ENCODE measurements around the gene KIF26A. TPM values are rescaled to one million over a fixed set of nuclear protein-coding genes. Genes with fewer than 3 reads are reported as not detected.
"Not testable (repeated sequence)": the region's sequence is repeated elsewhere in the genome, so short reads cannot be mapped to it uniquely, and the experiment has no call there.

The KIF26A gene
- total RNA-seq, 2 experiments from 2014 or later, result 0.21 to 0.28 TPM

DNA sequence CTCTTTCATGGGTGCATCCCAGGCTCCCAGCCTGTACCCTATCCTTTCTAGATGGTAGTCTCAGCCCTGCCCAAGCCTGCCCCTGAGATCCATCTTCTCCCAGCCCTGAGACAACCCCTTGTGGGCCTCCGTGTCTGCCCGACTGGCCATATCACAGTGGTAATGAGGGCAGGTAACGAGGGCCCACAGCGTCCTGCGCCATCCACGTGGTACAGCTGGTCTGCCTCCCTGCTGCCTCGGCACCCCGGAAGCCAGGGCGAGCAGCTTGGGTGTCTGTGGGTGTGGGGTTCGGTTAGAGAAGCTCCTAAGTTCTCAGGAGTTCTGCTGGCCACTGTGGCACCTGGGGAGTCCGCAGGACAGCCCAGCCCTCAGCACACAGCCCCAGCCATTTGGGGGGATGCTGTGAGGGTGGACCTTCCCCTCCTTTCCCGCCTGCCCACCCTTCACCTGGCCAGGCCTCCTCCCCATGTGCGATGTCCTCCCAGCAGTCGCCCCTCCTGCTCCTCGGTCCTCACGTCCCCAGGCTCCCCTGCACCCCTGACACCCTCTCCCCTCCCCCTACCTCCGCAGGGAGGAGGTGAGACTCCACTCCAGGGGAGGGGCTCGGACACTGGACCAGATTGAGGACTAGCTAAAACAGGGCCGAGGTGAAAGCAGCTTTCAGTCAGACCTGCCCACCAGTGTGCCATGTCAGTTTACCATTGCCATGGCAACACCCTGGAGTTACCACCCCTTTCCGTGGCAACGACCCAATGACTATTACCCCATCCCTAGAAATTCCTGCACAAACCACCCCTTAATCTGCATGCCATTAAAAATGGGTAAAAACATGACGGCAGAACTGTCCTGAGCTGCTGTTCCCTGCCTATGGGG lies 69.0 kb downstream of the KIF26A start:
- POLR2A ChIA-PET, result no interaction called here

DNA sequence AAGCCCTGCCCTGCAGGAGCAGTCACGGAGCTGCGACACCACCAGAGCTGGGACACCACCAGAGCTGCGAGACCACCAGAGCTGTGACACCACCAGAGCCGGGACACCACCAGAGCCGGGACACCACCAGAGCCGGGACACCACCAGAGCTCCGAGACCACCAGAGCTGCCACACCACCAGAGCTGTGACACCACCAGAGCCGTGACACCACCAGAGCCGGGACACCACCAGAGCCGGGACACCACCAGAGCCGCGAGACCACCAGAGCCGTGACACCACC lies 69.6 kb downstream of the KIF26A start:
- H3K36me3 Mint-ChIP-seq (ENCODE audit: low read depth); ATAC-seq; DNase-seq; H3K27me3 Mint-ChIP-seq; H3K4me1 Mint-ChIP-seq; intact Hi-C loops (cut with DNase I, micrococcal nuclease); H3K27ac Mint-ChIP-seq; CTCF ChIA-PET; H3K4me3 Mint-ChIP-seq; POLR2A ChIA-PET; H3K9me3 Mint-ChIP-seq (ENCODE audit: low read depth): not testable (repeated sequence)

More for the DNA sequence above, 69.0 kb downstream of the KIF26A start:
- Mint-ChIP-seq H3K9me3 (ENCODE audit: low read depth) (no peaks in the 10 kb centered on the region), H3K4me1 (no peaks in the 10 kb centered on the region), H3K27me3 (peaks cover 2% of the 10 kb centered on the region), H3K36me3 (ENCODE audit: low read depth) (no peaks in the 10 kb centered on the region), H3K27ac (no peak overlapping the region), H3K4me3 (no peak overlapping the region)
- CTCF ChIA-PET, result no interaction called here
- ATAC-seq, result no peak
- DNase-seq, result no peak
- intact Hi-C loops (cut with DNase I, micrococcal nuclease), result no loop called here

- intact Hi-C loops (cut with DNase I, micrococcal nuclease); DNase-seq; H3K4me1 Mint-ChIP-seq; H3K4me3 Mint-ChIP-seq; POLR2A ChIA-PET; H3K9me3 Mint-ChIP-seq (ENCODE audit: low read depth); H3K36me3 Mint-ChIP-seq (ENCODE audit: low read depth); H3K27me3 Mint-ChIP-seq; H3K27ac Mint-ChIP-seq; CTCF ChIA-PET; ATAC-seq: not testable (repeated sequence)
These were observed 69.9 kb downstream of the KIF26A start for GRCh38 chr14:104208331-104208730.

- H3K4me1 Mint-ChIP-seq; H3K27me3 Mint-ChIP-seq; ATAC-seq; H3K4me3 Mint-ChIP-seq; CTCF ChIA-PET; H3K36me3 Mint-ChIP-seq (ENCODE audit: low read depth); H3K9me3 Mint-ChIP-seq (ENCODE audit: low read depth); intact Hi-C loops (cut with DNase I, micrococcal nuclease); DNase-seq; H3K27ac Mint-ChIP-seq; POLR2A ChIA-PET: not testable (repeated sequence)
These were observed 70.7 kb downstream of the KIF26A start for GRCh38 chr14:104209071-104209470.

DNA sequence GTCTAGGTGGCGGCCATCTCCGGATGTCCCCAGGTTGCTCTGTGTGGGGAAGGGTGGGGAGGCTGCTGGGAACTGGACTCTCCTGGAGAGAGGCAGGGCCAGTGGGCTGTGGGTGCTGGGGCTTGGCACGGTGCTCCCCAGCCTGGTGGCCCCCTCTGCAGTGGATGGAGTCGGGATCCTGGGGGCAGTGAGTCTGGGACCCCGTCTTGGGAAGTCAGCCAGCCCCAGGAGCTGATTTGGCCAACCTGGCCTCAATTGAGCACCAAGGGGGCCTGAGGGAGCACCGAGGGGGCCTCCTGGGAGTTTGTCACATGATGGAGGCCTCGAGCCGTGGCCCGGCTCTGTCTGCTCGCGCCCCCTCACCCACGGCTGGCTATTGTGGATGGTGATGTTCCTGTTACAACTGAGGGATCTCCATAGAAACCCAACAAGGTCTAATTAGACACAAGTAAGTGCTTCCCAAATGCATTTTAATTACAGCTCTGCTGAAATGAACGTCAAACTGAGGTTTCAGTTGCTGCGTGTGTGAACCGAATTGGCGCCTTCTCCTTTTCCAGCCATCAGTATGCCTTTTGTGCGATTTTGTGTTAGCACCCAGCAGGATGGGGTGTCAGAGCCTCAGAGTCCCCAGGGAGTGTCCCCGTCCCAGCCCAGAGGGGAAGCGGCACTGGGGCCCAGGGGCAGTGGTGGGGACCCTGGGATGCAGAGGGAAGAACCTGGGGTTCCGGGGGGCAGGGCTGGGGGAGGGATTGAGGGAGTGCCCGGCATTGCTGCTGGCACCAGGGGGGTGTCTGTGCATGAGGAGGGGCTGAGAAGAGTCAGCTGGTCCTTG lies 71.8 kb downstream of the KIF26A start:
- intact Hi-C loops (cut with DNase I, micrococcal nuclease), result no loop called here
- no peak for DNase-seq
- H3K36me3 Mint-ChIP-seq (ENCODE audit: low read depth), result no peaks in the 10 kb centered on the region
- ChIA-PET CTCF (interaction anchor here (0.6 kb wide), 1 partner anchor 170 kb away, joined by 4 read pairs; no protein-coding TSS in a partner anchor), POLR2A (no interaction called here)
- no peaks in the 10 kb centered on the region for H3K9me3 Mint-ChIP-seq (ENCODE audit: low read depth)
- no peak for ATAC-seq
- H3K27ac Mint-ChIP-seq, result no peak overlapping the region
- H3K27me3 Mint-ChIP-seq, result peaks cover 2% of the 10 kb centered on the region
- no peaks in the 10 kb centered on the region for H3K4me1 Mint-ChIP-seq
- H3K4me3 Mint-ChIP-seq, result no peak overlapping the region

- Mint-ChIP-seq H3K4me1 (no peaks in the 10 kb centered on the region), H3K4me3 (no peak overlapping the region)
These were observed 72.4 kb downstream of the KIF26A start for GRCh38 chr14:104210817-104211195.

DNA sequence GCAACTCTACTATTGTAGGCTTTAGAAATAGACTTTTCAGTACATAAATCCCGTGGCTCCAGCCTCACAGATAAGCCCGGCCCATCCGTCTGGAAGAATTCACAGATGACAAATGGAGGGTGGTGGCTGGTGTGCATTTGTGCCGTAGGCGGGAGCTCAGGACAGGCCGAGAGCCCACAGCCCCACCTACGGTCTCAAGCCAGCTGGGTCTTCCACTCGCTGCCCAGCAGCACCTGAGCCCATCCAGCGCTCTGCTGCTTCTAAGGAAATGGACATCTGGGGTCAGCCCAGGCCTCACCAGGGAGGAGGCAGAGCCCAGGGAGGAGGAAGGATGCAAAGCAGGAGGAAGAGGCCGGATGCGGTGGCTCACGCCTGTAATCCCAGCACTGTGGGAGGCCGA lies 72.8 kb downstream of the KIF26A start:
- ATAC-seq (no peak), DNase-seq (no peak)
- Mint-ChIP-seq H3K36me3 (ENCODE audit: low read depth) (no peaks in the 10 kb centered on the region), H3K4me3 (no peak overlapping the region), H3K27me3 (peaks cover 2% of the 10 kb centered on the region), H3K4me1 (no peaks in the 10 kb centered on the region), H3K27ac (no peak overlapping the region), H3K9me3 (ENCODE audit: low read depth) (no peaks in the 10 kb centered on the region)
- ChIA-PET POLR2A (no interaction called here), CTCF (no interaction called here)
- intact Hi-C loops (cut with DNase I, micrococcal nuclease), result no loop called here

More at GRCh38 chr14:104210817-104211195, 72.4 kb downstream of the KIF26A start:
- Mint-ChIP-seq H3K9me3 (ENCODE audit: low read depth) (no peaks in the 10 kb centered on the region), H3K36me3 (ENCODE audit: low read depth) (no peaks in the 10 kb centered on the region), H3K27me3 (peaks cover 2% of the 10 kb centered on the region), H3K27ac (no peak overlapping the region)
- no peak for ATAC-seq
- no peak for DNase-seq
- ChIA-PET POLR2A (no interaction called here), CTCF (no interaction called here)
- intact Hi-C loops (cut with DNase I, micrococcal nuclease), result no loop called here

GRCh38 chr14:104211741-104212140 lies 73.4 kb downstream of the KIF26A start:
- H3K27ac Mint-ChIP-seq, result no peak overlapping the region
- DNase-seq (no peak), ATAC-seq (no peak)
- ChIA-PET POLR2A (no interaction called here), CTCF (no interaction called here)
- no peaks in the 10 kb centered on the region for H3K4me1 Mint-ChIP-seq
- no peaks in the 10 kb centered on the region for H3K36me3 Mint-ChIP-seq (ENCODE audit: low read depth)
- peaks cover 2% of the 10 kb centered on the region for H3K27me3 Mint-ChIP-seq
- intact Hi-C loops (cut with DNase I, micrococcal nuclease), result no loop called here
- H3K9me3 Mint-ChIP-seq (ENCODE audit: low read depth), result no peaks in the 10 kb centered on the region
- no peak overlapping the region for H3K4me3 Mint-ChIP-seq

- Mint-ChIP-seq H3K4me3 (no peak overlapping the region), H3K4me1 (no peaks in the 10 kb centered on the region)
These were observed 74.1 kb downstream of the KIF26A start for GRCh38 chr14:104212206-104213095.

DNA sequence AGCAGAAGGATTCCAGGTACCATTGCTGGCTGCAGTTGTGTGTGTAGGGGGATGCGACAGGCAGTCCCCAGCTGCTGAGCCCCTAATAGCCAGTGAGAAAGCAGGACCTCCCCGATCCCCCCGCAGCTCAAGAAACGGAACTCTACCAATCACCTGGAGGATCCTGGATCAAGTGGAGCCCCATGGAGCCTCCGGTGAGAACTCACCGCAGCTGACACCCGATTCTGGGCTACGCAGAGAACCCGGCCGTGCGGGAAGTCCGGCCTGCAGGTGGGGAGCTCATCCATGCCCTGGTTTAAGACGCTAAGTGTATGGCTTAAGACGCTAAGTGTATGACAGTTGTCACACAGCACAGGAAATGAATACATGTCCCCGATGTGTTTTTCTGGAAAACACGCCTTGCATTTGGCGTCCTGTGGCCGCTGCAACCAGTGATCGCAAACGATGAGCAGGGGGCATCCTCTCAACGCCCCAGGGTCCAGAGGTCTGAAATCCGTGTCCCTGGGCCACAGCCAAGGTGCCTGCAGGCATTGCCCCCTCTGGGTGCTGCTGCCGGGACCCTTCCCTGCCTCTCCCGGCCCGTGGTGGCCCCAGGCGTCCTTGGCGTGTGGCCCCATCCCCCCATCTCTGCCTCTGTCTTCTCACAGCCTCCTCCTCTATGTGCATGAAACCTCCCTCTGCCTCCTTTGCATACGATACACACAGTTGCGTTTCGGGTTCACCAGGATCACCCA lies 75.1 kb downstream of the KIF26A start:
- Mint-ChIP-seq H3K9me3 (ENCODE audit: low read depth) (no peaks in the 10 kb centered on the region), H3K27me3 (peaks cover 2% of the 10 kb centered on the region), H3K27ac (no peak overlapping the region), H3K36me3 (ENCODE audit: low read depth) (no peaks in the 10 kb centered on the region), H3K4me3 (no peak overlapping the region), H3K4me1 (no peaks in the 10 kb centered on the region)
- intact Hi-C loops (cut with DNase I, micrococcal nuclease), result no loop called here
- ChIA-PET CTCF (interaction anchor here (0.5 kb wide), 1 partner anchor 609 kb away, joined by 3 read pairs; no protein-coding TSS in a partner anchor), POLR2A (no interaction called here)
- DNase-seq, result no peak
- no peak for ATAC-seq

More at GRCh38 chr14:104212206-104213095, 74.1 kb downstream of the KIF26A start:
- DNase-seq (no peak), ATAC-seq (no peak)
- POLR2A ChIA-PET, result no interaction called here
- H3K9me3 Mint-ChIP-seq (ENCODE audit: low read depth), result no peaks in the 10 kb centered on the region
- CTCF ChIA-PET, result interaction anchor here (0.5 kb wide), 1 partner anchor 608 kb away, joined by 3 read pairs; no protein-coding TSS in a partner anchor
- peaks cover 2% of the 10 kb centered on the region for H3K27me3 Mint-ChIP-seq
- no peaks in the 10 kb centered on the region for H3K36me3 Mint-ChIP-seq (ENCODE audit: low read depth)
- intact Hi-C loops (cut with DNase I, micrococcal nuclease), result no loop called here
- H3K27ac Mint-ChIP-seq, result no peak overlapping the region

Data from activated CD4-positive, alpha-beta T cell treated with anti-CD3 and anti-CD28 coated beads for 36 hours (primary cell).